ENCODE results near the gene SLC25A11. TPM values are rescaled to one million over a fixed set of nuclear protein-coding genes. Genes with fewer than 3 reads are reported as not detected.

SLC25A11 gene
- total RNA-seq, 1 experiment from 2014 or later, result 75.1 TPM

GRCh38 chr17:4987767-4988567 lies 48.1 kb upstream of the SLC25A11 start:
- ChIA-PET POLR2A (interaction anchor here (0.6 to 1.9 kb wide), 6 partner anchors 9 to 79 kb away, joined by 4 to 16 read pairs (median 7); partner anchors contain the start of genes INCA1, KIF1C, RNF167 and SLC25A11), CTCF (interaction anchor here (0.6 to 1.4 kb wide), 3 partner anchors 21 to 242 kb away, joined by 3 to 9 read pairs (median 3); partner anchors contain the start of gene SPAG7), RAD21 (ENCODE audit: low non-redundant PET in 1 of 2, low total read pairs in 2 of 2, uncharacterized antibody in 2 of 2, unreplicated experiment in 2 of 2) (no interaction called here)
- Histone ChIP-seq H3K4me2 (ENCODE audit: low read length) (peak overlapping the region; percentile 99), H3K4me3 (replicated peaks in 1 of 2; ENCODE audit: low read depth in 1 of 2, low read length in 2 of 2) (peak overlapping the region; percentile 72 to 97), H3K27me3 (ENCODE audit: insufficient read depth, low read length) (no peaks in the 10 kb centered on the region), H3K27ac (ENCODE audit: low read depth, low read length) (peak overlapping the region; percentile 84), H3K4me1 (ENCODE audit: control insufficient read depth in 1 of 2, insufficient read depth in 2 of 2, low read length in 2 of 2) (peaks cover 7 to 24% of the 10 kb centered on the region in 2 experiments), H3K9me3 (ENCODE audit: control insufficient read depth in 1 of 2, insufficient read depth in 1 of 2, low read depth in 1 of 2, low read length in 2 of 2) (no peaks in the 10 kb centered on the region), H3K36me3 (ENCODE audit: control insufficient read depth in 1 of 2, insufficient read depth in 2 of 2, low read length in 2 of 2) (no peaks in the 10 kb centered on the region; a peak in 1 of 4 replicates), H3K79me2 (ENCODE audit: insufficient read depth, low read length) (peaks cover 15% of the 10 kb centered on the region), H4K20me1 (ENCODE audit: insufficient read depth) (no peaks in the 10 kb centered on the region), H3K9me2 (ENCODE audit: insufficient read depth) (no peaks in the 10 kb centered on the region), H2AFZ (ENCODE audit: low read depth, low read length, poor library complexity, severe bottlenecking) (peak overlapping the region; percentile 78), H3K9ac (ENCODE audit: low read length) (peak overlapping the region; percentile 90)
- no peak for ATAC-seq
- no peak for DNase-seq (ENCODE audit: low read depth, low spot score)
- no peak for TF ChIP-seq JUND (IDR thresholded peaks at IDR 0.05)
- peak; percentile 2 for TF ChIP-seq POLR2A (IDR thresholded peaks at IDR 0.05; ENCODE audit: borderline replicate concordance, extremely low read depth, insufficient read depth, insufficient read length)
- intact Hi-C loops (cut with micrococcal nuclease), result loop anchor here (1.0 to 5.0 kb wide), 3 partner anchors 21 to 79 kb away; partner anchors contain the start of genes PFN1 and SPAG7
- BruUV-seq (replicated peaks), result TSS peak; percentile 84

- no peaks in the 10 kb centered on the region for H4K20me1 ChIP-seq (ENCODE audit: insufficient read depth)
- H3K36me3 ChIP-seq (ENCODE audit: control insufficient read depth in 1 of 2, insufficient read depth in 2 of 2, low read length in 2 of 2), result peaks cover 2 to 7% of the 10 kb centered on the region in 2 experiments; a peak in 1 of 4 replicates
- peaks cover 7 to 24% of the 10 kb centered on the region in 2 experiments for H3K4me1 ChIP-seq (ENCODE audit: control insufficient read depth in 1 of 2, insufficient read depth in 2 of 2, low read length in 2 of 2)
- peak within 1 kb of the TSS; percentile 84 for H3K27ac ChIP-seq (ENCODE audit: low read depth, low read length)
- H3K9me2 ChIP-seq (ENCODE audit: insufficient read depth), result no peaks in the 10 kb centered on the region
- peak within 1 kb of the TSS; percentile 90 for H3K9ac ChIP-seq (ENCODE audit: low read length)
- DNase-seq (ENCODE audit: low read depth, low spot score), result peak; percentile 52
- ChIA-PET CTCF (interaction anchor here (0.6 to 1.4 kb wide), 4 partner anchors 20 to 242 kb away, joined by 3 to 9 read pairs (median 5); partner anchors contain the start of gene SPAG7), RAD21 (ENCODE audit: low non-redundant PET in 1 of 2, low total read pairs in 2 of 2, uncharacterized antibody in 2 of 2, unreplicated experiment in 2 of 2) (interaction anchor here in 1 of 2 experiments (0.6 kb wide), 1 partner anchor 64 kb away, joined by 3 read pairs; no protein-coding TSS in a partner anchor), POLR2A (interaction anchor here (0.6 to 1.9 kb wide), 6 partner anchors 10 to 78 kb away, joined by 4 to 16 read pairs (median 7); partner anchors contain the start of genes INCA1, KIF1C, RNF167 and SLC25A11)
- peak within 1 kb of the TSS; percentile 72 to 97 for H3K4me3 ChIP-seq (replicated peaks in 1 of 2; ENCODE audit: low read depth in 1 of 2, low read length in 2 of 2)
- peak within 1 kb of the TSS; percentile 78 for H2AFZ ChIP-seq (ENCODE audit: low read depth, low read length, poor library complexity, severe bottlenecking)
- BruUV-seq (replicated peaks), result no TSS peak
- H3K4me2 ChIP-seq (ENCODE audit: low read length), result peak within 1 kb of the TSS; percentile 99
- H3K9me3 ChIP-seq (ENCODE audit: control insufficient read depth in 1 of 2, insufficient read depth in 1 of 2, low read depth in 1 of 2, low read length in 2 of 2), result no peaks in the 10 kb centered on the region
- ATAC-seq, result peak; percentile 85
- H3K79me2 ChIP-seq (ENCODE audit: insufficient read depth, low read length), result peaks cover 15% of the 10 kb centered on the region
- H3K27me3 ChIP-seq (ENCODE audit: insufficient read depth, low read length), result no peaks in the 10 kb centered on the region
- intact Hi-C loops (cut with micrococcal nuclease), result loop anchor here (1.0 to 5.0 kb wide), 3 partner anchors 20 to 78 kb away; partner anchors contain the start of genes PFN1 and SPAG7
- TF ChIP-seq CEBPB (IDR thresholded peaks at IDR 0.05; ENCODE audit: low read depth) (no peak), ZNF274 (IDR thresholded peaks at IDR 0.05; ENCODE audit: low read depth, low read length) (no peak), ATF3 (IDR thresholded peaks at IDR 0.05) (no peak), SIN3A (IDR thresholded peaks at IDR 0.05; ENCODE audit: low read depth) (no peak), POLR2A (IDR thresholded peaks at IDR 0.05; ENCODE audit: borderline replicate concordance, extremely low read depth, insufficient read depth, insufficient read length) (peak; percentile 82), SP1 (IDR thresholded peaks at IDR 0.05; ENCODE audit: low read depth) (no peak; the same call in 1 of the 2 replicates), MAX (IDR thresholded peaks at IDR 0.05) (peak; percentile 78), FOSL1 (IDR thresholded peaks at IDR 0.05; ENCODE audit: low read depth) (no peak), POLR2AphosphoS5 (IDR thresholded peaks at IDR 0.05; ENCODE audit: low read depth, low read length) (no peak; the same call in none of the 2 replicates), SRF (IDR thresholded peaks at IDR 0.05; ENCODE audit: low read depth) (peak; percentile 90), JUND (IDR thresholded peaks at IDR 0.05) (no peak)
- TF ChIP-seq, protein P1, sequence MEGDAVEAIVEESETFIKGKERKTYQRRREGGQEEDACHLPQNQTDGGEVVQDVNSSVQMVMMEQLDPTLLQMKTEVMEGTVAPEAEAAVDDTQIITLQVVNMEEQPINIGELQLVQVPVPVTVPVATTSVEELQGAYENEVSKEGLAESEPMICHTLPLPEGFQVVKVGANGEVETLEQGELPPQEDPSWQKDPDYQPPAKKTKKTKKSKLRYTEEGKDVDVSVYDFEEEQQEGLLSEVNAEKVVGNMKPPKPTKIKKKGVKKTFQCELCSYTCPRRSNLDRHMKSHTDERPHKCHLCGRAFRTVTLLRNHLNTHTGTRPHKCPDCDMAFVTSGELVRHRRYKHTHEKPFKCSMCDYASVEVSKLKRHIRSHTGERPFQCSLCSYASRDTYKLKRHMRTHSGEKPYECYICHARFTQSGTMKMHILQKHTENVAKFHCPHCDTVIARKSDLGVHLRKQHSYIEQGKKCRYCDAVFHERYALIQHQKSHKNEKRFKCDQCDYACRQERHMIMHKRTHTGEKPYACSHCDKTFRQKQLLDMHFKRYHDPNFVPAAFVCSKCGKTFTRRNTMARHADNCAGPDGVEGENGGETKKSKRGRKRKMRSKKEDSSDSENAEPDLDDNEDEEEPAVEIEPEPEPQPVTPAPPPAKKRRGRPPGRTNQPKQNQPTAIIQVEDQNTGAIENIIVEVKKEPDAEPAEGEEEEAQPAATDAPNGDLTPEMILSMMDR (IDR thresholded peaks at IDR 0.05 in 2 of 3, conservative IDR thresholded peaks at IDR 0.05 in 1 of 3; ENCODE audit: borderline replicate concordance in 1 of 3, insufficient read depth in 1 of 3, low read depth in 2 of 3, low read length in 2 of 3), result peak; percentile 66 to 89 (median 73)
Measured at GRCh38 chr17:4986951-4987766, 47.3 kb upstream of the SLC25A11 start, which contains the start of gene CAMTA2. Gene CAMTA2 (minus strand): TSS chr17:4987675. CDS start chr17:4986222, 1,453 bp downstream.
